ENCODE measurements around the gene GIMAP2. TPM values are rescaled to one million over a fixed set of nuclear protein-coding genes. Genes with fewer than 3 reads are reported as not detected.

The GIMAP2 gene
- total RNA-seq, 1 experiment from 2014 or later, result not detected

DNA sequence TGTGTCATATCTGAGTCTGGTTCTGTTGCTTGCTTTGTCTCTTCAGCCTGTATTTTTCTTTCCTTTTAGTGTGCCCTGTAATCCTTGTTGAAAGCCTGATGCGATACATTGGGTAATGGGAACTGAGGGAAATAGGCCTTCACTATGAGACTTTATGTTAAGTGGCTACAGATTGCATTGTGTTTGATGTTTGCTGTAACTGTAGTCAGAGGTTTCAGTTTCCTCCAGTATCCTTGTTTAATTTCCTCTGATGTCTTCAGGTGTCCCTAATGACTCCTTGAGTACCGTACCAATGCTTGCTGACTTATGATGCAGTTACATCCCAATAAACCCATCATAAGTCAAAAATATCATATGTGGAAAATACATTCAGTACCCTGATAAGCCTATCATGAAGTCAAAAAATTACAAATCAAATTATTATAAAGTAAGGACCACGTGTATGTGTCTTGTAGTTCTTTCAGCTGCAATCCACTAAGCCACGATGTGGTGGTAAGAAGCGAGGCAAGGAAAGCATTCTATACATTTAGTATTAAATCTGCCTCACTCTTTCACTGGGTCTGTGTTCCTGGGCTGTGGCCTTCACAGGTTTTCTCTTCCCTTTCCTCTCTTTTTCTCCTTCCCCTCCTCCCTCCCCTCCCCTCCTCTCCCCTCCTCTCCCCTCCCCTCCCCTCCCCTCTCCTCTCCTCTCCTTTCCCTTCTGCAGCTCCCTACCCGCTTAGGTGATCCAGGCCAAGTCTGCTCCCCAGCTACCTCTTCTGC is 40.1 kb upstream of the GIMAP2 start:
- Histone ChIP-seq H3K14ac (ENCODE audit: insufficient read depth, low read length) (no peak overlapping the region), H3K9me3 (ENCODE audit: control insufficient read depth, low read depth, low read length) (no peaks in the 10 kb centered on the region), H2BK12ac (ENCODE audit: insufficient read length, low read depth, low read length) (no peak overlapping the region), H3T11ph (ENCODE audit: low read length) (no peak overlapping the region), H3K4me1 (ENCODE audit: insufficient read depth, low read length) (no peaks in the 10 kb centered on the region), H4K8ac (replicated peaks; ENCODE audit: insufficient read length, low read depth, low read length) (no peak overlapping the region), H3K9ac (ENCODE audit: extremely low read depth, insufficient read length, low read length) (no peak overlapping the region), H3K27ac (ENCODE audit: insufficient read length, low read depth, low read length) (no peak overlapping the region), H3K4me2 (ENCODE audit: insufficient read depth, insufficient read length, low read length) (no peak overlapping the region), H3K79me1 (ENCODE audit: insufficient read depth, low read depth, low read length, poor library complexity, severe bottlenecking) (no peaks in the 10 kb centered on the region), H2AFZ (ENCODE audit: low read length) (no peak overlapping the region), H3K18ac (ENCODE audit: insufficient read length, low read depth, low read length) (no peak overlapping the region), H3K79me2 (ENCODE audit: insufficient read depth, low read length) (no peaks in the 10 kb centered on the region), H3K56ac (ENCODE audit: insufficient read length, low read depth, low read length) (no peak overlapping the region), H2BK5ac (ENCODE audit: insufficient read length, low read length) (no peak overlapping the region), H2BK120ac (ENCODE audit: low read depth, low read length, poor library complexity, severe bottlenecking) (no peak overlapping the region), H3K27me3 (ENCODE audit: insufficient read depth, low read length) (no peaks in the 10 kb centered on the region), H3K4ac (ENCODE audit: low read depth, low read length) (no peak overlapping the region), H4K91ac (ENCODE audit: insufficient read length, low read depth, low read length) (no peak overlapping the region), H2AK5ac (ENCODE audit: insufficient read length, low read length) (no peak overlapping the region), H3K23me2 (ENCODE audit: insufficient read length, low read depth, low read length, poor library complexity, severe bottlenecking) (no peaks in the 10 kb centered on the region), H3K23ac (ENCODE audit: insufficient read length, low read depth, low read length) (no peak overlapping the region), H4K5ac (ENCODE audit: insufficient read length, low read depth, low read length) (no peak overlapping the region), H2BK20ac (ENCODE audit: low read depth, low read length, poor library complexity, severe bottlenecking) (no peak overlapping the region), H4K20me1 (ENCODE audit: control insufficient read depth, insufficient read depth, insufficient read length) (no peaks in the 10 kb centered on the region), H2BK15ac (ENCODE audit: low read depth, low read length) (no peak overlapping the region)
- no CpG with 5 or more reads among the region's 6 CpGs for WGBS (ENCODE audit: extremely low coverage, insufficient read length, low lambda C conversion rate)
- peaks cover 30% of the 10 kb centered on the region for H3K27me3 Mint-ChIP-seq (ENCODE audit: low read depth)
- peaks cover 2 to 22% of the 10 kb centered on the region in 2 experiments; a peak in 4 of 5 replicates for H3K9me3 Mint-ChIP-seq
- no peaks in the 10 kb centered on the region for H3K4me1 Mint-ChIP-seq
- no peak overlapping the region for H3K27ac Mint-ChIP-seq
- no peak for DNase-seq
- H3K36me3 Mint-ChIP-seq (ENCODE audit: insufficient read depth in 1 of 3, low read depth in 3 of 3), result no peaks in the 10 kb centered on the region; a peak in 1 of 7 replicates
- no peak for TF ChIP-seq CTCF (conservative IDR thresholded peaks at IDR 0.05)
- no peak overlapping the region for H3K4me3 Mint-ChIP-seq
